HUES64 (cell line): ENCODE results near the gene IER3. TPM values are rescaled to one million over a fixed set of nuclear protein-coding genes. Genes with fewer than 3 reads are reported as not detected.

ENCODE experiments used
- H3K27ac ChIP-seq: 2 replicates; pipeline ENCODE4 v1.7.0; 2013; ENCODE audit warnings: low read depth, low read length, inconsistent platforms
- H3K27me3 ChIP-seq: 2 replicates; pipeline ENCODE4 v1.6.1; 2013; ENCODE audit warnings: mild to moderate bottlenecking, low read length; ENCODE audit not compliant: insufficient read depth
- H3K36me3 ChIP-seq: 2 replicates; pipeline ENCODE4 v1.6.1; 2013; ENCODE audit warnings: mild to moderate bottlenecking, low read length; ENCODE audit not compliant: insufficient read depth
- H3K4me1 ChIP-seq: 2 replicates; pipeline ENCODE4 v1.6.1; 2013; ENCODE audit warnings: mild to moderate bottlenecking, low read length, moderate library complexity; ENCODE audit not compliant: insufficient read depth
- H3K4me3 ChIP-seq: 2 replicates; pipeline ENCODE4 v1.5.1; 2013; ENCODE audit warnings: mild to moderate bottlenecking, low read length, moderate library complexity
- H3K9ac ChIP-seq: 2 replicates; pipeline ENCODE4 v1.6.1; 2013; ENCODE audit warnings: mild to moderate bottlenecking, low read depth, low read length
- H3K9me3 ChIP-seq: 2 replicates; pipeline ENCODE4 v1.6.1; 2013; ENCODE audit warnings: low read depth, low read length; ENCODE audit not compliant: insufficient read depth
- WGBS: fragments of 150-250, 120-280 bp; methylation state at CpG from one replicate; pipeline ENCODE4 v1.1.7; 2013; ENCODE audit warnings: missing lambda C conversion rate; 5-methylcytosine and 5-hydroxymethylcytosine counted together
- polyA plus RNA-seq, 2 experiments: library from polyadenylated mRNA; stranded (reverse); fragments of 50-300 nt; gene quantifications; one replicate each; pipeline ENCODE4 v1.2.3, GENCODE V29; 2013

The IER3 gene, protein sequence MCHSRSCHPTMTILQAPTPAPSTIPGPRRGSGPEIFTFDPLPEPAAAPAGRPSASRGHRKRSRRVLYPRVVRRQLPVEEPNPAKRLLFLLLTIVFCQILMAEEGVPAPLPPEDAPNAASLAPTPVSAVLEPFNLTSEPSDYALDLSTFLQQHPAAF
- polyA plus RNA-seq (2013, experiment 1 of 2): 32.3 TPM
- 41.0 TPM for polyA plus RNA-seq (2013, experiment 2 of 2)

GRCh38 chr6:30744054-30744805, at the start of gene IER3:
Gene IER3 (minus strand): TSS chr6:30744547. CDS start chr6:30744518, 29 bp downstream.
- H3K4me3 ChIP-seq: peak within 1 kb of the TSS; percentile 70
- H3K9ac ChIP-seq: peak within 1 kb of the TSS; percentile 74
- peak within 1 kb of the TSS; percentile 54 for H3K27ac ChIP-seq
- peaks cover 20% of the 10 kb centered on the region for H3K36me3 ChIP-seq
- H3K9me3 ChIP-seq: no peaks in the 10 kb centered on the region
- H3K27me3 ChIP-seq: peaks cover 4% of the 10 kb centered on the region; the same call in 1 of the 2 replicates
- under 1% methylated on average over 54 of the region's 54 CpGs for WGBS
- peaks cover 16% of the 10 kb centered on the region for H3K4me1 ChIP-seq

DNA sequence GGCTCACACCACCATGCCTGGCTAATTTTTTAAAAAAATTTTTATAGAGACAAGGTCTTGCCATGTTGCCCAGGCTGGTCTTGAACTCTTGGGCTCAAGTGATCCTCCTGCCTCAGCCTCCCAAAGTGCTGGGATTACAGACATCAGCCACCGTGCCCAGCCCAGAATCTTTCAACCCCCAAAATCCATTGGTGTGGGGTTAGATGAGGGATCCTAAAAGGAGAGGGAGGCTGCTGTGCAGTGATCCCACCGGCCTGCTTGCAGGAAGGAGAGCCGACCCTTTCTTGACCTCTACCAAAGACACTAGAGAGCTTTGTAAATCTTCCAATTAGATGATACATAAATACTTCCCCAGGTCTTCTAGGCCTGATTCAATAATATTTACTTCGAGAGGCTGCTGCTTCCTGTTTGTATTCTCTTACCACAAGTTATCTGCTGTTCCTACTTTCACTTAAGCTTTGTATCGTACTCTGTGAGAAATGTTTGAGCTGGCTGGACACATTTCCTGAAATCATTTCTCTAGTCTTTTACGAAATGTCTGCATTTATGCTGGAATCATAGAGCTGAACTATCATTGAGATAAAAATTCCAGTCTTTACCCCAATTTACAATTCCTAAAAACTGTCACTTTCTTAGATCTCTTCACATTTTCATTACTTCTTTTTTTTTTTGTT, 49.3 kb upstream of the IER3 start:
- 90% methylated on average over 5 of the region's 6 CpGs for WGBS
- Histone ChIP-seq H3K9me3 (no peaks in the 10 kb centered on the region), H3K27me3 (peaks cover 32% of the 10 kb centered on the region), H3K36me3 (no peaks in the 10 kb centered on the region), H3K4me3 (no peak overlapping the region), H3K4me1 (no peaks in the 10 kb centered on the region), H3K27ac (no peak overlapping the region), H3K9ac (no peak overlapping the region)

GRCh38 chr6:30792786-30793185, 48.4 kb upstream of the IER3 start:
- Histone ChIP-seq H3K9ac (no peak overlapping the region), H3K27ac (no peak overlapping the region), H3K27me3 (peaks cover 41% of the 10 kb centered on the region), H3K36me3 (no peaks in the 10 kb centered on the region), H3K4me1 (no peaks in the 10 kb centered on the region), H3K4me3 (no peak overlapping the region), H3K9me3 (no peaks in the 10 kb centered on the region)
- 84% methylated on average over 1 of the region's 2 CpGs for WGBS

DNA sequence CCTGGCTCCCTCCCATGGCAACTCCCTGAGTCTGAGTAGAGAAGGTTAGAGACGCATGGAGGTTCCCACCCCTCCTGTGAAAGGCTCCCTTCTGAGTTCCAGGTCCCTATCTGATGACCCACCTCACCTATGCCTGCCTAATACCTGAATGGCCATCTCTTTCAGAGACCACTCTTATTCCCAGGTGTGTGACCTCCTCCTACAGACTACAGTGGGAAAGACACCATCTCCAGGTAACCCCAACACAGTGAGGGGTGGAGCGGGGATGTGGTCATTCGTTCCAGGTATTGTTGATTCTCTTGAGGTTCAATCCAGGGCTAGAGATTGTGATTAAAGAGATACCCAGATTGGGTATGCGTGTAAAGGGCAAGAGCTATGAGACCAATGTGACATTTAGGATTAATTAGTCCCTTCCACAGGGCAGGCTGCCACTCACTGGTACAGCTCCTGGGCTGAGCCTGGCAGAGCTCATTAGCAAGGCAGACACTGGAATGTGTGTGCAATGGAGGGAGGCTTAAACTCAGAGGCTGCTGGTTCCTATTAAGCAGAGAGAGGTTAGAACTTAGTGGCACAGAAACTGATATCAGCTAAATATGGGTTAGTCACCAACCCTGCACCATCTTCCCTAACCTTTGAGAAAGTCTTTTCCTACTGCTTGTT, 46.5 kb upstream of the IER3 start:
- Histone ChIP-seq H3K27me3 (peaks cover 42% of the 10 kb centered on the region), H3K27ac (no peak overlapping the region), H3K4me3 (no peak overlapping the region), H3K4me1 (no peaks in the 10 kb centered on the region), H3K36me3 (no peaks in the 10 kb centered on the region), H3K9me3 (no peaks in the 10 kb centered on the region), H3K9ac (no peak overlapping the region)
- 70% methylated on average over 4 of the region's 4 CpGs for WGBS

DNA sequence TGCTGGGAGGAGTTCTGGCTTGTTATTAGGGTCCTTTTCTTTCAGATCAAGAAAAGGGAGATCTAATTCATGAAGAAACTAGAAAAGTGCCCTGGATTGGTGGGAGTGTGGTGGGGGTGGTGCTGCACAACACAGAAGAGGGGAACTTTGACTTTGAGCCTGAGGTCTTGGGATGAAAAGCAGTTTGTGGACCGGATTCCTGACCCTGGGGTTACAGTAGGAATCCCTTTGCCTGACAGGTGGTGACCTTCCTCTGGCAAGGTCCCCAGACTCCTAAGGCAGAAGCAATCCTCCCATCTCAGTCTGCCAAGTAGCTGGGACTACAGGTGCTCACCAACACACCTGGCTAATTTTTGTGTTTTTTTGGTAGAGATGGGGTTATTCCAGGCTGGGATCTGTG, 45.3 kb upstream of the IER3 start:
- no peak overlapping the region for H3K27ac ChIP-seq
- no peaks in the 10 kb centered on the region for H3K4me1 ChIP-seq
- H3K4me3 ChIP-seq: no peak overlapping the region

GRCh38 chr6:30787954-30788353, 43.6 kb upstream of the IER3 start:
- Histone ChIP-seq H3K27me3 (peaks cover 42% of the 10 kb centered on the region), H3K9me3 (no peaks in the 10 kb centered on the region), H3K36me3 (no peaks in the 10 kb centered on the region), H3K27ac (no peak overlapping the region), H3K4me1 (no peaks in the 10 kb centered on the region), H3K9ac (no peak overlapping the region), H3K4me3 (no peak overlapping the region)
- 96% methylated on average over 4 of the region's 5 CpGs for WGBS

More for the DNA sequence above, 45.3 kb upstream of the IER3 start:
- Histone ChIP-seq H3K27me3 (peaks cover 42% of the 10 kb centered on the region), H3K9me3 (no peaks in the 10 kb centered on the region), H3K36me3 (no peaks in the 10 kb centered on the region), H3K9ac (no peak overlapping the region)
- WGBS: 100% methylated on average over 1 of the region's 1 CpG

DNA sequence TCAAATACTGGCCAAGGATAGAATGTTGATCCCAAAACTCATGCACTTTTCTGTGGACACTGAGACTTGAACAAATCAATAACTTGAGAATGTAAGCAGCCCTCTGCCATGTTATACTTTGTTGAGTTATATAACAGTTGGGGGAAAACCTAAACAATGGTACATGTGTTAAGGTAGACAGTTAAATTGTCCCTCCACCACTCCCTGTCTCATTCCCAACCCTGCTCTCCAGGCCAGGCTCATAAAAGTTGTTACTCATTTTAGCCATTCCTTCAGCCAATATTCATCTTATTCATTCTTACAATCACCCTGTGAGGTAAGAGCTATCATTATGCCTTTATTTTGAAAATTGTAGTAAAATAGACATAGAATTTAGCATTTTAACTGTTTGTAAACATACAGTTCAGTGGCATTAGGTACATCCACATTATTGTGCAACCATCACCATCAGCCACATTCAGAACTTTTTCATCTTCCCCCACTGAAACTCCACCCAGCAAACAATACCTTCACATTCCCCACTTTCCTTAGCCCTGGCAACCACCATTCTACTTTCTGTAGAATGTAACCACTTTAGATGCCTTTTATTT, 38.2 kb upstream of the IER3 start:
- Histone ChIP-seq H3K27me3 (no peaks in the 10 kb centered on the region), H3K27ac (no peak overlapping the region), H3K9ac (no peak overlapping the region), H3K4me1 (peaks cover 7% of the 10 kb centered on the region; the same call in 1 of the 2 replicates), H3K9me3 (no peaks in the 10 kb centered on the region; the same call in 1 of the 2 replicates), H3K4me3 (no peak overlapping the region), H3K36me3 (no peaks in the 10 kb centered on the region)

DNA sequence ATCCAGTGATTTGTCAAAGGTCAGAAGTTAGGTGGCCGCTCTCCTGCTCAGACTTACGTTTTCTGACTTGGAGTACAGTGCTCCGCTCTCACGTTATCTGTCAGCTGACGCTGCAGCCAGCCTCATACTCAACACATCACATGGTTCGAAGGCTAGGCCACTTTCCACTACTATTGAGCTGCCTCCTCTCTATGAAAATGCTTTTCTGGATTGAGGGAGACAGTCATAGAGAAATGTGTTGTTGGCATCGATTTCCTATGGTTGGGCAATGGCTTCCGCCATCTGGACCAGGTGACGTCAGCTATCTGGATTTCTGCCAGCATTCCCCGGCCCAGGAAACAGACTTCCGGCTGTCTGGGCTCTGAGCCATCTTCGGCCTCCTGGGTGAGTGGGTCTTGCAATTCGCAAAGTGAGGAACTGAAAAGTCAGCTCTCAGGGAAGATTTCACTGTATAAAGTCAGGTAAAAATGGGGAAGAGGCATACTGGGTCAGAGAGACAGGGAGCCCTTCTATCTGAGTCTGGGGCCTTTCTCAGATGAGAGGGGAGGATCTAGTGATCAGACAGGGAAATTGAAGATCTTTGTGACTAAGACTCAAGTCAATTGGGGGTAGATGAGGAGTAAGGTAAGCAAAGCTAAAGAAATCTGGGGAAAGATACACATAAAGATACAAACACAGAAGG, 37.5 kb upstream of the IER3 start:
- Histone ChIP-seq H3K27me3 (no peaks in the 10 kb centered on the region), H3K4me3 (no peak overlapping the region), H3K9ac (no peak overlapping the region), H3K4me1 (peaks cover 7% of the 10 kb centered on the region; the same call in 1 of the 2 replicates), H3K27ac (no peak overlapping the region), H3K36me3 (no peaks in the 10 kb centered on the region), H3K9me3 (no peaks in the 10 kb centered on the region; the same call in 1 of the 2 replicates)
- 91% methylated on average over 13 of the region's 13 CpGs for WGBS

GRCh38 chr6:30781395-30781742, 37.0 kb upstream of the IER3 start:
- no peaks in the 10 kb centered on the region; the same call in 1 of the 2 replicates for H3K9me3 ChIP-seq
- WGBS: 96% methylated on average over 4 of the region's 4 CpGs
- no peak overlapping the region for H3K9ac ChIP-seq
- H3K4me1 ChIP-seq: peaks cover 7% of the 10 kb centered on the region; the same call in 1 of the 2 replicates
- no peaks in the 10 kb centered on the region for H3K27me3 ChIP-seq
- no peaks in the 10 kb centered on the region for H3K36me3 ChIP-seq
- no peak overlapping the region for H3K4me3 ChIP-seq
- H3K27ac ChIP-seq: no peak overlapping the region

- Histone ChIP-seq H3K9me3 (no peaks in the 10 kb centered on the region; the same call in 1 of the 2 replicates), H3K36me3 (no peaks in the 10 kb centered on the region), H3K4me1 (peaks cover 7% of the 10 kb centered on the region; the same call in 1 of the 2 replicates), H3K27me3 (no peaks in the 10 kb centered on the region), H3K9ac (no peak overlapping the region), H3K27ac (no peak overlapping the region), H3K4me3 (no peak overlapping the region)
- 91% methylated on average over 1 of the region's 1 CpG for WGBS
Measured at GRCh38 chr6:30780642-30780920, 36.2 kb upstream of the IER3 start.
